CD8-positive, alpha-beta memory T cell (primary cell): Measurements from ENCODE around the gene ADD1. TPM values are rescaled to one million over a fixed set of nuclear protein-coding genes. Genes with fewer than 3 reads are reported as not detected.

Experiments
- CTCF ChIA-PET: fragments of 350-600 bp; sonication (Branson Sonifier 250); formaldehyde crosslinking; loops from one replicate; lab custom pipeline; 2021; ENCODE audit warnings: antibody characterized with exemption; lab: Charles Lee
- POLR2A ChIA-PET: fragments of 350-600 bp; sonication (Branson Sonifier 250); formaldehyde crosslinking; loops from one replicate; lab custom pipeline; 2021; ENCODE audit warnings: antibody characterized with exemption; lab: Charles Lee
- DNase-seq, 5 donors: peaks; one replicate each; pipeline versions ENCODE4 v3.0.0 to v3.0.0-alpha.2; 2020 to 2022; ENCODE audit warnings: mixed read lengths in 1 of 5
- H3K27ac ChIP-seq: one replicate; pipeline ENCODE4 v1.7.0; 2013; ENCODE audit warnings: low read depth, mild to moderate bottlenecking, low read length, moderate library complexity
- H3K27me3 ChIP-seq: 2 replicates; pipeline ENCODE4 v1.7.0; 2013; ENCODE audit warnings: low read length, mild to moderate bottlenecking; ENCODE audit not compliant: insufficient read depth, poor library complexity, severe bottlenecking
- H3K36me3 ChIP-seq: 2 replicates; pipeline ENCODE4 v1.7.0; 2013; ENCODE audit warnings: mild to moderate bottlenecking, low read length, moderate library complexity; ENCODE audit not compliant: insufficient read depth
- H3K4me1 ChIP-seq: 2 replicates; pipeline ENCODE4 v1.7.0; 2013; ENCODE audit warnings: mild to moderate bottlenecking, low read length, moderate library complexity; ENCODE audit not compliant: insufficient read depth
- H3K4me3 ChIP-seq: 2 replicates; pipeline ENCODE4 v1.7.0; 2013; ENCODE audit warnings: mild to moderate bottlenecking, low read length
- H3K9me3 ChIP-seq: 2 replicates; pipeline ENCODE4 v1.7.0; 2013; ENCODE audit warnings: mild to moderate bottlenecking, low read length
- H3K27ac Mint-ChIP-seq, 8 donors: one replicate each; pipeline ENCODE4 v1.8.0; 2020 to 2021; ENCODE audit warnings: mixed read lengths in 8 of 8, mild to moderate bottlenecking in 6 of 8, inconsistent platforms in 3 of 8, moderate library complexity in 3 of 8
- H3K27me3 Mint-ChIP-seq, 2 donors: one replicate each; pipeline ENCODE4 v1.8.0; 2020 to 2021; ENCODE audit warnings: mixed read lengths in 2 of 2, mild to moderate bottlenecking in 1 of 2, moderate library complexity in 1 of 2
- H3K36me3 Mint-ChIP-seq, 3 donors: one replicate each; pipeline ENCODE4 v1.8.0; 2020 to 2021; ENCODE audit warnings: mixed read lengths in 3 of 3, inconsistent platforms in 1 of 3, mild to moderate bottlenecking in 1 of 3
- H3K4me1 Mint-ChIP-seq, 3 donors: one replicate each; pipeline ENCODE4 v1.8.0; 2020 to 2021; ENCODE audit warnings: mixed read lengths in 3 of 3, inconsistent platforms in 1 of 3, mild to moderate bottlenecking in 1 of 3
- H3K4me3 Mint-ChIP-seq, 7 donors: one replicate each; pipeline ENCODE4 v1.8.0; 2020 to 2021; ENCODE audit warnings: mixed read lengths in 7 of 7, mild to moderate bottlenecking in 6 of 7, moderate library complexity in 4 of 7, inconsistent platforms in 2 of 7
- H3K9me3 Mint-ChIP-seq, 5 donors: one replicate each; pipeline ENCODE4 v1.8.0; 2020 to 2022; ENCODE audit warnings: mixed read lengths in 5 of 5, mild to moderate bottlenecking in 3 of 5, moderate library complexity in 2 of 5, inconsistent platforms in 1 of 5
- polyA plus RNA-seq: library from polyadenylated mRNA; unstranded; fragments of 300-500 nt; fragmentation: Illumina TruSeq; gene quantifications from one replicate; pipeline ENCODE4 v1.2.3, GENCODE V29; 2021
- total RNA-seq, 2 experiments: library from RNA; stranded (reverse); gene quantifications; one replicate each; pipeline ENCODE4 v1.2.3, GENCODE V29; 2021

The ADD1 gene
- total and polyA plus RNA-seq, 3 experiments from 2014 or later = 185 to 217 (median 192) TPM

DNA sequence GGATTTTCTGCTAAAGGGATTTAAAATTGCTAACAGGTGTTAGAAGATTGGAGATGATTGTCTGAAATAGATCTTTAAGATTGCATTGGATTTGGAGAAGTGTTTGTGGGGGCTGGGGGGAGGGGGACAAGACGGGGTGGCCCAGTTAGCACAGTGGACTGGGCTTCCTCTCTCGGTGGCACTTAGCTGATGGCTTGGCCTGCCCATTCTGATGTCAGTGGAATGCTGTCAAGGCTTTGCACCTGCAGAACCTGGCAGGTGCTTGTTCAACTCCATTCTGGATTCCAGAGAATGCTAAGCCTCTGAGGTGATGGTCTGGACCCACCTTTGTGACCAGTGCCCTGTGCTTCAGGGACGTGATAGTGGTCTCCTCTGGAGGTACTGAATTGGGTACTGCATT is 43.7 kb downstream of the ADD1 start:
- peaks cover 0 to 25% (median 8%) of the 10 kb centered on the region in 3 donors for H3K4me1 Mint-ChIP-seq
- H3K36me3 Mint-ChIP-seq = peaks cover 0 to 69% (median 19%) of the 10 kb centered on the region in 3 donors
- Histone ChIP-seq H3K27me3 (no peaks in the 10 kb centered on the region), H3K36me3 (peaks cover 32% of the 10 kb centered on the region), H3K9me3 (no peaks in the 10 kb centered on the region), H3K4me3 (no peak overlapping the region), H3K27ac (no peak overlapping the region), H3K4me1 (no peaks in the 10 kb centered on the region)
- no peaks in the 10 kb centered on the region for H3K9me3 Mint-ChIP-seq
- H3K27me3 Mint-ChIP-seq = no peaks in the 10 kb centered on the region
- no peak overlapping the region for H3K4me3 Mint-ChIP-seq
- ChIA-PET POLR2A (no interaction called here), CTCF (no interaction called here)
- H3K27ac Mint-ChIP-seq = peak overlapping the region in 6 of 8 donors; percentile 24 to 70 (median 43)
- no peak for DNase-seq

DNA sequence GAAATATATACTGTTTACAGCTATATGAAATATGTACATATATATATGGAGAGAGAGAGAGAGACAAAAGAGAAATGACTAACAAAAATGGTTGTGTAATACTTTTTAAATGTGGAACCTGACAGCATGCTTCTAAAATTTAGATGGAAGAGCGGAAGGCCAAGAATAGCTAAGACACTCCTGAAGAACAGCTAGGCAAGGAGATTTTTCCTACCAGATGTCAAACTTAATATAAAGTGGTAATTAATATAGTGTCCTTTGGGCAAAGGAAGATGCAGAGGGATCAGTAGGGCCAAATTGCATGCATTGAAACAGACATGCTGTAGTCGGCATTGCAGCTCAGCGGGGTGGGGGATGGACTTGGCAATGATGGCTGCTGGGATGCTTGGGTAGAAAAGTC is 45.2 kb downstream of the ADD1 start:
- H3K36me3 ChIP-seq = peaks cover 32% of the 10 kb centered on the region
- peaks cover 0 to 26% (median 8%) of the 10 kb centered on the region in 3 donors for H3K4me1 Mint-ChIP-seq
- no peak overlapping the region for H3K27ac ChIP-seq
- H3K4me3 ChIP-seq = no peak overlapping the region
- no peaks in the 10 kb centered on the region for H3K4me1 ChIP-seq
- ChIA-PET POLR2A (no interaction called here), CTCF (no interaction called here)
- DNase-seq = no peak
- no peak overlapping the region for H3K4me3 Mint-ChIP-seq
- H3K36me3 Mint-ChIP-seq = peaks cover 0 to 61% (median 16%) of the 10 kb centered on the region in 3 donors
- peak overlapping the region in 4 of 8 donors; percentile 2 to 75 (median 22) for H3K27ac Mint-ChIP-seq
- H3K27me3 ChIP-seq = no peaks in the 10 kb centered on the region
- H3K9me3 Mint-ChIP-seq = no peaks in the 10 kb centered on the region
- H3K9me3 ChIP-seq = no peaks in the 10 kb centered on the region
- H3K27me3 Mint-ChIP-seq = no peaks in the 10 kb centered on the region

DNA sequence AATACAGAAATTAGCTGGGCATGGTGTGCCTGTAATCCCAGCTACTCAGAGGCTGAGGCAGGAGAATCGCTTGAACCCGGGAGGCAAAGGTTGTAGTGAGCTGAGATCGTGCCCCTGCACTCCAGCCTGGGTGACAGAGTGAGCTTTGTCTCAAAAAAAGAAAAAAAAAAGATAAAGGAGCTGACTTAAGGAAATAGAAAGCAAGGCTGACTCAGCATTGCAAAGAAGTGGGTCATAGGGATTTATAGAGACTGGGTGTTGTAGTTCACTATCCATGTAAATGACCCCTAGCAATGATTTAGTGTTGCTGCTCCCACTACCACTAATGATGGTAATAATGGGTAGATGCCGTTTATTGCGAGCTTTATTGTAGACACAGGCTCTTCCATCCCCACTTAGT is 47.6 kb downstream of the ADD1 start:
- no peaks in the 10 kb centered on the region for H3K9me3 Mint-ChIP-seq
- Histone ChIP-seq H3K4me3 (no peak overlapping the region), H3K27me3 (no peaks in the 10 kb centered on the region), H3K9me3 (no peaks in the 10 kb centered on the region), H3K27ac (no peak overlapping the region), H3K4me1 (no peaks in the 10 kb centered on the region), H3K36me3 (peaks cover 23% of the 10 kb centered on the region)
- H3K27me3 Mint-ChIP-seq = peaks cover 0 to 1% of the 10 kb centered on the region in 2 donors
- peak overlapping the region in 7 of 8 donors; percentile 50 to 88 (median 70) for H3K27ac Mint-ChIP-seq
- peaks cover 0 to 62% (median 14%) of the 10 kb centered on the region in 3 donors for H3K36me3 Mint-ChIP-seq
- no peak for DNase-seq
- ChIA-PET POLR2A (interaction anchor here (0.5 to 0.7 kb wide), 2 partner anchors 60 to 151 kb away, joined by 5 read pairs; no protein-coding TSS in a partner anchor), CTCF (interaction anchor here (1.3 to 1.6 kb wide), 2 partner anchors 128 to 129 kb away, joined by 3 to 4 read pairs; no protein-coding TSS in a partner anchor)
- peaks cover 0 to 21% (median 7%) of the 10 kb centered on the region in 3 donors for H3K4me1 Mint-ChIP-seq
- no peak overlapping the region for H3K4me3 Mint-ChIP-seq

DNA sequence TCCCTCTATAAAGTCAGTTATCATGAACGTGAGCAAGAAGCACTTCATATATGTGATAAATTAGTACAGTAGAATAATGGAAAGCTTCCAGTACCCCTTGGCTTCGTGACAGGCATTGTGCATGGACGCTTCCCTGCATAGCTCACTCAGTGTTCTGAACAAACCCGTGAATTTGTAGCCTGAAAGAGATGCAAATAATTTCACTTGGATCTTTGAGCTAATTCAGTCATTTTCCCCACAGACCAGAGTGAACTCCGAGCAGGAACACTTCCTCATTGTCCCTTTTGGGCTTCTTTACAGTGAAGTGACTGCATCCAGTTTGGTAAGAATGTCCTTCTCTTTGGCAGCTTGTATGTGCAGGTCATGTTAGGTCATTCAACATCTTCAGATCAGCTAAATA is 50.1 kb downstream of the ADD1 start:
- no peak overlapping the region for H3K4me3 ChIP-seq
- ChIA-PET POLR2A (no interaction called here), CTCF (no interaction called here)

DNA sequence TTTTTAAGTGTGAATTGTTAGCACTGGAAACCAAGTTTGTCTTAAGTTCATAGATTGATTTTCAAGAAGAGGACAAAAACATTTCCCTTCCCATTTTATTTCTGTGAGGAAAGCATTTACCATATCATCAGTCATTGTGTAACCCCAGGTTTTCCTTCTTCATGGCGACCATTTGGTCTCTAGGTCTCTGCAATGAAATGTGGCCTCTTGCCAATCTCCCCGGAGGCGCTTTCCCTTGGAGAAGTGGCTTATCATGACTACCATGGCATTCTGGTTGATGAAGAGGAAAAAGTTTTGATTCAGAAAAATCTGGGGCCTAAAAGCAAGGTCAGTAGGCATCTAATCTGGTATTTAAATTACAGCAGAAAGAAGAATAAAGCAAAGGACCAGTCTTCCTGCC is 54.4 kb downstream of the ADD1 start:
- no peaks in the 10 kb centered on the region for H3K9me3 Mint-ChIP-seq
- peaks cover 0 to 5% (median 0%) of the 10 kb centered on the region in 3 donors for H3K4me1 Mint-ChIP-seq
- ChIA-PET POLR2A (no interaction called here), CTCF (no interaction called here)
- no peaks in the 10 kb centered on the region for H3K4me1 ChIP-seq
- peaks cover 52% of the 10 kb centered on the region for H3K36me3 ChIP-seq
- no peak overlapping the region for H3K27ac ChIP-seq
- H3K27me3 ChIP-seq = no peaks in the 10 kb centered on the region
- H3K4me3 Mint-ChIP-seq = no peak overlapping the region
- H3K9me3 ChIP-seq = no peaks in the 10 kb centered on the region
- no peak overlapping the region for H3K4me3 ChIP-seq
- no peak for DNase-seq
- H3K27me3 Mint-ChIP-seq = peaks cover 0 to 1% of the 10 kb centered on the region in 2 donors
- peak overlapping the region in 6 of 8 donors; percentile 28 to 84 (median 66) for H3K27ac Mint-ChIP-seq
- H3K36me3 Mint-ChIP-seq = peaks cover 0 to 84% (median 22%) of the 10 kb centered on the region in 3 donors

More for the DNA sequence above, 50.1 kb downstream of the ADD1 start:
- H3K27me3 Mint-ChIP-seq = peaks cover 0 to 1% of the 10 kb centered on the region in 2 donors
- H3K4me1 Mint-ChIP-seq = peaks cover 0 to 14% (median 3%) of the 10 kb centered on the region in 3 donors
- Histone ChIP-seq H3K9me3 (no peaks in the 10 kb centered on the region), H3K4me1 (no peaks in the 10 kb centered on the region), H3K27me3 (no peaks in the 10 kb centered on the region), H3K27ac (no peak overlapping the region), H3K36me3 (peaks cover 25% of the 10 kb centered on the region)
- H3K9me3 Mint-ChIP-seq = no peaks in the 10 kb centered on the region
- H3K4me3 Mint-ChIP-seq = no peak overlapping the region
- peaks cover 0 to 65% (median 12%) of the 10 kb centered on the region in 3 donors for H3K36me3 Mint-ChIP-seq
- DNase-seq = no peak
- H3K27ac Mint-ChIP-seq = peak overlapping the region in 4 of 8 donors; percentile 0 to 60 (median 32)

DNA sequence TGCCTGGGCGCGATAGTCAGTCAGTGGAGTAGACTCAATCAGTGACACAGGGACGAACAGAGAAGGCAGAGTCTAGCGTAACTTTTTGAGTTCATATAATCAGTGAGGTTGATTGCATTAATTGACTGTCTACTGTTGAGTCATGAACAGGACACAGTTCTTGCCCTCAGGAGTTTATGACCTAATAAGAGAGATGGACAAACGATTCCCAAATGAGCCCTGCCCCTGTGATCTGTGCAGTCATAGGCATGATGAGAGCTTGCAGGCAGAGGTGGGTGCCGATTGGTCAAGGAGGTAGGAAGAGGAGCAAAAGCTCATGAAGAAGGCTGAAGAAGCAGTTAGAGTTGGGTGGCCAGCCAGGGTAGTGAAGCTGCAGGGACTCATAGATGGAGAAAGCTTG is 57.1 kb downstream of the ADD1 start:
- Mint-ChIP-seq H3K36me3 (peaks cover 5 to 89% (median 25%) of the 10 kb centered on the region in 3 donors), H3K4me3 (no peak overlapping the region), H3K27ac (peak overlapping the region; percentile 19 to 95 (median 65)), H3K9me3 (no peaks in the 10 kb centered on the region), H3K4me1 (peaks cover 10 to 14% (median 14%) of the 10 kb centered on the region in 3 donors), H3K27me3 (no peaks in the 10 kb centered on the region)
- ChIA-PET CTCF (no interaction called here), POLR2A (no interaction called here)
- no peaks in the 10 kb centered on the region for H3K4me1 ChIP-seq
- H3K4me3 ChIP-seq = no peak overlapping the region
- DNase-seq = no peak
- no peaks in the 10 kb centered on the region for H3K9me3 ChIP-seq
- H3K36me3 ChIP-seq = peaks cover 46% of the 10 kb centered on the region
- H3K27ac ChIP-seq = no peak overlapping the region
- no peaks in the 10 kb centered on the region for H3K27me3 ChIP-seq

DNA sequence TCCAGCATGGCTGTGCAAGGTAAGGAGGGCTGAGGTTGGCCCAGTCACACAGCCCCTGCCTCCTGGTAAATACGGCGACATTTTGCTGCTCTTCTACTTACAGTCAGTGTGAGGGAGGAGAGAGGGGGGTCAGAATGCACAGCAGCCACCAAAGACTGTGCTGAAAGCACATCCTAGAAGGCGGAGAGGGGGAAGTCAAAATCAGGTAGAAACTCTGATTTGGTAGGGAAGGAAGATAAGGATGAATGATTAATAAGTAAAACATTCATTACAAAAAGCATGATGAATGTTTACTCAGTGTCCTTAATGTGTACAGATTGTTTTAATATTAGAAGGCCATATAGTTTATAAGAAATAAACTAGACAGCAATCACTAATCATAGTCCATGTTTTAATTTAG is 57.5 kb downstream of the ADD1 start:
- POLR2A ChIA-PET = no interaction called here
- Mint-ChIP-seq H3K27me3 (no peaks in the 10 kb centered on the region), H3K36me3 (peaks cover 5 to 89% (median 26%) of the 10 kb centered on the region in 3 donors), H3K4me1 (peaks cover 15 to 18% (median 18%) of the 10 kb centered on the region in 3 donors), H3K9me3 (no peaks in the 10 kb centered on the region), H3K4me3 (no peak overlapping the region), H3K27ac (peak overlapping the region in 5 of 8 donors; percentile 19 to 95 (median 52))
- no peaks in the 10 kb centered on the region for H3K27me3 ChIP-seq
- H3K9me3 ChIP-seq = no peaks in the 10 kb centered on the region
- CTCF ChIA-PET = interaction anchor here (0.7 kb wide), 1 partner anchor 128 kb away, joined by 3 read pairs; no protein-coding TSS in a partner anchor
- no peak for DNase-seq
- peaks cover 2% of the 10 kb centered on the region for H3K4me1 ChIP-seq
- no peak overlapping the region for H3K27ac ChIP-seq
- H3K4me3 ChIP-seq = no peak overlapping the region
- H3K36me3 ChIP-seq = peaks cover 46% of the 10 kb centered on the region

DNA sequence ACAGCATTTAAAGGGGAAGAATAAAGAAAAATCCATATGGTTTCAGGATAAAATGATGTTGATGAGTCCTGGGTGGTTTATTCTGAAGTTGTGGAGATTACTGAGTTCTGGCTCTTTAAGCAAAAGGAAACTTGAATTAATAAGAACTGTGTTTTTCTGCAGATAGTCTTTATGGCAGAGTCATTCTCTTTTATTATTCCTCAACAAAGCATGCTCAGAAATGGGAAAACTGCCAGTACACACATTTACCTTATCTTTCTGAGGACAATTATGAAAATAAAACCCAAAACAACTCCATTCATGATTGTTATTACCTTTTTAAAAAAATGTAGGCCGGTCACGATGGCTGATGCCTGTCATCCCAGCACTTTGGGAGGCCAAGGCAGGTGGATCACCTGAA is 58.5 kb downstream of the ADD1 start:
- Mint-ChIP-seq H3K27me3 (no peaks in the 10 kb centered on the region), H3K27ac (peak overlapping the region in 5 of 8 donors; percentile 48 to 79 (median 57)), H3K36me3 (peaks cover 5 to 87% (median 25%) of the 10 kb centered on the region in 3 donors), H3K4me3 (no peak overlapping the region), H3K9me3 (no peaks in the 10 kb centered on the region), H3K4me1 (peaks cover 24 to 28% (median 28%) of the 10 kb centered on the region in 3 donors)
- no peak for DNase-seq
- Histone ChIP-seq H3K27ac (no peak overlapping the region), H3K4me1 (peaks cover 12% of the 10 kb centered on the region), H3K9me3 (no peaks in the 10 kb centered on the region), H3K4me3 (no peak overlapping the region), H3K36me3 (peaks cover 49% of the 10 kb centered on the region), H3K27me3 (no peaks in the 10 kb centered on the region)
- ChIA-PET CTCF (no interaction called here), POLR2A (no interaction called here)
